ENCODE data around the gene RFC3.
"Not testable (repeated sequence)": the region's sequence is repeated elsewhere in the genome, so short reads cannot be mapped to it uniquely, and the experiment has no call there.

RFC3 gene

GRCh38 chr13:33817901-33818706 lies at the start of gene RFC3:
RFC3 (plus strand) TSS chr13:33818149; CDS start chr13:33818179, 30 bp downstream.
- peak within 1 kb of the TSS; percentile 86 for H3K9ac ChIP-seq (ENCODE audit: insufficient read length, low read depth)
- H3K36me3 ChIP-seq (ENCODE audit: insufficient read depth, insufficient read length, low read length) = peaks cover 29% of the 10 kb centered on the region
- no peak for TF ChIP-seq YY1 (IDR thresholded peaks at IDR 0.05; ENCODE audit: insufficient read depth, insufficient read length)
- no peak for TF ChIP-seq SUZ12 (IDR thresholded peaks at IDR 0.05; ENCODE audit: extremely low read depth, insufficient read depth, insufficient read length)
- no peak for TF ChIP-seq ZNF274 (IDR thresholded peaks at IDR 0.05; ENCODE audit: low read depth, low read length)
- H3K4me1 ChIP-seq (ENCODE audit: insufficient read depth, insufficient read length) = no peaks in the 10 kb centered on the region
- H3K4me3 ChIP-seq (ENCODE audit: insufficient read length, low read depth) = peak within 1 kb of the TSS; percentile 90
- no peaks in the 10 kb centered on the region for H3K9me3 ChIP-seq (ENCODE audit: insufficient read depth, low read length)
- no peaks in the 10 kb centered on the region for H3K27me3 ChIP-seq (ENCODE audit: insufficient read depth, insufficient read length)
- peak; percentile 76 for DNase-seq (ENCODE audit: low read depth, low spot score)

- Histone ChIP-seq H3K9ac (ENCODE audit: insufficient read length, low read depth) (no peak overlapping the region), H3K9me3 (ENCODE audit: insufficient read depth, low read length) (0 out of 2 replicates have a peak, but pooled peaks cover 7% of the 10 kb centered on the region), H3K4me1 (ENCODE audit: insufficient read depth, insufficient read length) (no peaks in the 10 kb centered on the region), H3K4me3 (ENCODE audit: insufficient read length, low read depth) (no peak overlapping the region), H3K36me3 (ENCODE audit: insufficient read depth, insufficient read length, low read length) (no peaks in the 10 kb centered on the region), H3K27me3 (ENCODE audit: insufficient read depth, insufficient read length) (no peaks in the 10 kb centered on the region)
- TF ChIP-seq ZNF274 (IDR thresholded peaks at IDR 0.05; ENCODE audit: low read depth, low read length) (no peak), YY1 (IDR thresholded peaks at IDR 0.05; ENCODE audit: insufficient read depth, insufficient read length) (no peak), SUZ12 (IDR thresholded peaks at IDR 0.05; ENCODE audit: extremely low read depth, insufficient read depth, insufficient read length) (no peak)
- no peak for DNase-seq (ENCODE audit: low read depth, low spot score)
Observed at GRCh38 chr13:33771296-33771695, 46.7 kb upstream of the RFC3 start.

GRCh38 chr13:33773790-33774462 lies 44.0 kb upstream of the RFC3 start:
- Histone ChIP-seq H3K9me3 (ENCODE audit: insufficient read depth, low read length) (0 out of 2 replicates have a peak, but pooled peaks cover 7% of the 10 kb centered on the region), H3K9ac (ENCODE audit: insufficient read length, low read depth) (no peak overlapping the region), H3K27me3 (ENCODE audit: insufficient read depth, insufficient read length) (no peaks in the 10 kb centered on the region), H3K36me3 (ENCODE audit: insufficient read depth, insufficient read length, low read length) (no peaks in the 10 kb centered on the region), H3K4me1 (ENCODE audit: insufficient read depth, insufficient read length) (no peaks in the 10 kb centered on the region), H3K4me3 (ENCODE audit: insufficient read length, low read depth) (no peak overlapping the region)
- DNase-seq (ENCODE audit: low read depth, low spot score) = no peak
- TF ChIP-seq YY1 (IDR thresholded peaks at IDR 0.05; ENCODE audit: insufficient read depth, insufficient read length) (no peak), ZNF274 (IDR thresholded peaks at IDR 0.05; ENCODE audit: low read depth, low read length) (no peak), SUZ12 (IDR thresholded peaks at IDR 0.05; ENCODE audit: extremely low read depth, insufficient read depth, insufficient read length) (no peak)

- H3K4me3 ChIP-seq (ENCODE audit: insufficient read length, low read depth) = no peak overlapping the region
- H3K9me3 ChIP-seq (ENCODE audit: insufficient read depth, low read length) = 0 out of 2 replicates have a peak, but pooled peaks cover 11% of the 10 kb centered on the region
- H3K4me1 ChIP-seq (ENCODE audit: insufficient read depth, insufficient read length) = no peaks in the 10 kb centered on the region
- TF ChIP-seq YY1 (IDR thresholded peaks at IDR 0.05; ENCODE audit: insufficient read depth, insufficient read length) (no peak), SUZ12 (IDR thresholded peaks at IDR 0.05; ENCODE audit: extremely low read depth, insufficient read depth, insufficient read length) (no peak), ZNF274 (IDR thresholded peaks at IDR 0.05; ENCODE audit: low read depth, low read length) (no peak)
- H3K9ac ChIP-seq (ENCODE audit: insufficient read length, low read depth) = no peak overlapping the region
- peak; percentile 16 for DNase-seq (ENCODE audit: low read depth, low spot score)
- H3K36me3 ChIP-seq (ENCODE audit: insufficient read depth, insufficient read length, low read length) = no peaks in the 10 kb centered on the region
- H3K27me3 ChIP-seq (ENCODE audit: insufficient read depth, insufficient read length) = no peaks in the 10 kb centered on the region
Observed at GRCh38 chr13:33775339-33776108, 42.4 kb upstream of the RFC3 start.

GRCh38 chr13:33776239-33776881 lies 41.6 kb upstream of the RFC3 start:
- Histone ChIP-seq H3K4me3 (ENCODE audit: insufficient read length, low read depth) (no peak overlapping the region), H3K36me3 (ENCODE audit: insufficient read depth, insufficient read length, low read length) (no peaks in the 10 kb centered on the region), H3K9ac (ENCODE audit: insufficient read length, low read depth) (no peak overlapping the region), H3K4me1 (ENCODE audit: insufficient read depth, insufficient read length) (no peaks in the 10 kb centered on the region), H3K9me3 (ENCODE audit: insufficient read depth, low read length) (peaks cover 16% of the 10 kb centered on the region; the same call in 1 of the 2 replicates), H3K27me3 (ENCODE audit: insufficient read depth, insufficient read length) (no peaks in the 10 kb centered on the region)
- no peak for DNase-seq (ENCODE audit: low read depth, low spot score)
- TF ChIP-seq YY1 (IDR thresholded peaks at IDR 0.05; ENCODE audit: insufficient read depth, insufficient read length) = no peak
- TF ChIP-seq SUZ12 (IDR thresholded peaks at IDR 0.05; ENCODE audit: extremely low read depth, insufficient read depth, insufficient read length) = no peak
- no peak for TF ChIP-seq ZNF274 (IDR thresholded peaks at IDR 0.05; ENCODE audit: low read depth, low read length)

GRCh38 chr13:33782631-33783030 lies 35.3 kb upstream of the RFC3 start:
- Histone ChIP-seq H3K9me3 (ENCODE audit: insufficient read depth, low read length) (peaks cover 9% of the 10 kb centered on the region; the same call in 1 of the 2 replicates), H3K4me1 (ENCODE audit: insufficient read depth, insufficient read length) (no peaks in the 10 kb centered on the region), H3K36me3 (ENCODE audit: insufficient read depth, insufficient read length, low read length) (no peaks in the 10 kb centered on the region), H3K27me3 (ENCODE audit: insufficient read depth, insufficient read length) (no peaks in the 10 kb centered on the region), H3K9ac (ENCODE audit: insufficient read length, low read depth) (no peak overlapping the region), H3K4me3 (ENCODE audit: insufficient read length, low read depth) (no peak overlapping the region)
- DNase-seq (ENCODE audit: low read depth, low spot score) = no peak
- TF ChIP-seq YY1 (IDR thresholded peaks at IDR 0.05; ENCODE audit: insufficient read depth, insufficient read length) (no peak), ZNF274 (IDR thresholded peaks at IDR 0.05; ENCODE audit: low read depth, low read length) (no peak), SUZ12 (IDR thresholded peaks at IDR 0.05; ENCODE audit: extremely low read depth, insufficient read depth, insufficient read length) (no peak)

GRCh38 chr13:33783212-33783611 lies 34.7 kb upstream of the RFC3 start:
- not testable (repeated sequence) for H3K9ac ChIP-seq (ENCODE audit: insufficient read length, low read depth); H3K36me3 ChIP-seq (ENCODE audit: insufficient read depth, insufficient read length, low read length); H3K27me3 ChIP-seq (ENCODE audit: insufficient read depth, insufficient read length); H3K4me3 ChIP-seq (ENCODE audit: insufficient read length, low read depth); H3K4me1 ChIP-seq (ENCODE audit: insufficient read depth, insufficient read length); H3K9me3 ChIP-seq (ENCODE audit: insufficient read depth, low read length); DNase-seq (ENCODE audit: low read depth, low spot score)

Measured in NT2/D1 (cell line).